Endothelial cell of umbilical vein (primary cell): ENCODE data around the gene DEFB108B. TPM values are rescaled to one million over a fixed set of nuclear protein-coding genes. Genes with fewer than 3 reads are reported as not detected.
"Not testable (repeated sequence)": the region's sequence is repeated elsewhere in the genome, so short reads cannot be mapped to it uniquely, and the experiment has no call there.

ENCODE experiments used
- Bru-seq: library from RNA; stranded (reverse); fragments of 400-500 nt; gene quantifications from one replicate; lab custom pipeline; 2021; lab: Mats Ljungman, UMichigan
- BruChase-seq, 2 experiments: library from RNA; stranded (reverse); fragments of 400-500 nt; gene quantifications; one replicate each; lab custom pipeline; 2021; lab: Mats Ljungman, UMichigan
- BruUV-seq: library from RNA; stranded (reverse); fragments of 400-500 nt; replicated peaks from 2 replicates; lab custom pipeline; 2021; lab: Mats Ljungman, UMichigan
- CTCF ChIA-PET: fragments of 300-600, 350-600 bp; sonication (Branson Sonifier 250); formaldehyde crosslinking; loops from one replicate; lab custom pipeline; 2021; ENCODE audit warnings: antibody characterized with exemption, inconsistent platforms; lab: Charles Lee
- POLR2A ChIA-PET: fragments of 300-600, 350-600 bp; sonication (Branson Sonifier 250); formaldehyde crosslinking; loops from one replicate; lab custom pipeline; 2021; ENCODE audit warnings: antibody characterized with exemption, inconsistent platforms; lab: Charles Lee
- DNase-seq: peaks from one replicate; pipeline ENCODE4 v3.0.0-alpha.2; 2011; ENCODE audit warnings: low read depth, low spot score
- FAIRE-seq: peaks from 2 replicates; lab custom pipeline; 2011; peaks lifted over from hg19 to GRCh38; lab: Jason Lieb, UNC
- H2AFZ ChIP-seq: 2 replicates; pipeline ENCODE4 v1.6.0; 2012; ENCODE audit warnings: low read depth, low read length, control low read depth, inconsistent platforms
- H3K27ac ChIP-seq: 2 replicates; pipeline ENCODE4 v1.5.1; 2011; ENCODE audit warnings: low read depth, mild to moderate bottlenecking, control low read depth, low read length, moderate library complexity; ENCODE audit not compliant: insufficient read depth
- H3K27me3 ChIP-seq, 2 experiments: 2 replicates each; pipeline versions ENCODE4 v1.6.0 to v1.6.1; 2011; ENCODE audit warnings: low read length in 2 of 2, mixed read lengths in 1 of 2; ENCODE audit not compliant: control insufficient read depth in 2 of 2, insufficient read depth in 2 of 2
- H3K36me3 ChIP-seq, 2 experiments: 2 replicates in 1 of 2; 3 replicates in 1 of 2; pipeline ENCODE4 v1.5.1; 2011; ENCODE audit warnings: low read length in 2 of 2, mild to moderate bottlenecking in 1 of 2, moderate library complexity in 1 of 2; ENCODE audit not compliant: control insufficient read depth in 2 of 2, insufficient read depth in 2 of 2; ENCODE audit errors: extremely low read depth in 1 of 2
- H3K4me1 ChIP-seq: 3 replicates; pipeline ENCODE4 v1.5.1; 2011; ENCODE audit warnings: mild to moderate bottlenecking, low read length; ENCODE audit not compliant: control insufficient read depth, insufficient read depth; ENCODE audit errors: extremely low read depth
- H3K4me2 ChIP-seq: 2 replicates; pipeline ENCODE4 v1.6.1; 2011; ENCODE audit warnings: low read length, control low read depth, mixed read lengths; ENCODE audit not compliant: insufficient read depth
- H3K4me3 ChIP-seq, 3 experiments: fragments of 200-600 bp in 1 of 3; sonication (generic), shearing (Covaris generic) in 1 of 3; replicated peaks in 1 of 3; 2 replicates each; pipeline ENCODE4 v1.5.1; 2011 to 2016; ENCODE audit warnings: control low read depth in 3 of 3, low read length in 3 of 3, mild to moderate bottlenecking in 2 of 3, inconsistent platforms in 1 of 3, low read depth in 1 of 3, moderate library complexity in 1 of 3; ENCODE audit not compliant: insufficient read depth in 1 of 3
- H3K79me2 ChIP-seq: 2 replicates; pipeline ENCODE4 v1.6.0; 2012; ENCODE audit warnings: low read length, inconsistent platforms; ENCODE audit not compliant: control insufficient read depth, insufficient read depth
- H3K9ac ChIP-seq: replicated peaks from 2 replicates; pipeline ENCODE3; 2011; ENCODE audit warnings: low read length, control low read depth; ENCODE audit not compliant: insufficient read depth; ENCODE audit errors: extremely low read depth
- H3K9me1 ChIP-seq: replicated peaks from 3 replicates; pipeline ENCODE4 v1.6.0; 2011; ENCODE audit warnings: mild to moderate bottlenecking, low read length; ENCODE audit not compliant: control insufficient read depth, insufficient read depth; ENCODE audit errors: extremely low read depth
- H3K9me3 ChIP-seq: replicated peaks from 2 replicates; pipeline ENCODE4 v1.5.1; 2012; ENCODE audit warnings: low read length, inconsistent platforms; ENCODE audit not compliant: control insufficient read depth, insufficient read depth
- H4K20me1 ChIP-seq: replicated peaks from 2 replicates; pipeline ENCODE3; 2011; ENCODE audit warnings: mild to moderate bottlenecking, low read length; ENCODE audit not compliant: control insufficient read depth, insufficient read depth; ENCODE audit errors: extremely low read depth
- dilution Hi-C: fragments of 300-500 bp; cut with MboI; formaldehyde crosslinking; loops from one replicate; pipeline ENCODE4 v1.15.0; 2019; ENCODE audit warnings: low sequenced_read_pairs; ENCODE audit not compliant: extremely low pct_ligation_motif_present
- intact Hi-C: fragments of 100-400 bp; cut with micrococcal nuclease; formaldehyde crosslinking; loops from one replicate; pipeline ENCODE4 v1.10.0; 2022
- long read RNA-seq: library from polyadenylated mRNA; stranded (forward); transcript quantifications from one replicate; pipeline ENCODE4 v2.0.0, GENCODE V29; 2021
- polyA minus RNA-seq, 3 experiments: library from RNA; depleted of rRNA, polyadenylated mRNA; stranded (reverse); fragments of >200 nt; gene quantifications; 1 replicate in 1 of 3; 2 replicates in 2 of 3; pipeline ENCODE4 v1.2.3, GENCODE V29; 2011
- polyA plus RNA-seq, 4 experiments: library from polyadenylated mRNA; depleted of rRNA in 3 of 4; stranded (reverse) in 3 of 4; unstranded in 1 of 4; fragments of >200 nt; gene quantifications; 2 replicates each; pipeline versions ENCODE4 v1.2.1 to v1.2.3, GENCODE V29; 2011 to 2012; ENCODE audit warnings: missing spikeins in 1 of 4
- total RNA-seq: library from RNA; stranded (reverse); gene quantifications from 2 replicates; pipeline ENCODE4 v1.2.3, GENCODE V29; 2021

DEFB108B gene
- not detected in 2 replicates for total RNA-seq
- polyA plus RNA-seq: not detected in 2 replicates
- not detected in 2 replicates for polyA plus RNA-seq (2011; cell fraction: cytosol; rRNA removed)
- polyA plus RNA-seq (2011; cell fraction: nucleus; rRNA removed): not detected in 2 replicates
- polyA plus RNA-seq (2012): not detected in 2 replicates
- not detected in 2 replicates for polyA minus RNA-seq
- not detected for polyA minus RNA-seq (2011; cell fraction: cytosol; rRNA and poly(A)+ RNA removed)
- polyA minus RNA-seq (2011; cell fraction: nucleus; rRNA and poly(A)+ RNA removed): not detected in 2 replicates
- Bru-seq, nascent RNA: not detected
- not detected for BruChase-seq, experiment 1, labeled RNA remaining after a 6-hour chase
- BruChase-seq, experiment 2, labeled RNA remaining after a 2-hour chase: not detected
- long read RNA-seq: 0 reads

DNA sequence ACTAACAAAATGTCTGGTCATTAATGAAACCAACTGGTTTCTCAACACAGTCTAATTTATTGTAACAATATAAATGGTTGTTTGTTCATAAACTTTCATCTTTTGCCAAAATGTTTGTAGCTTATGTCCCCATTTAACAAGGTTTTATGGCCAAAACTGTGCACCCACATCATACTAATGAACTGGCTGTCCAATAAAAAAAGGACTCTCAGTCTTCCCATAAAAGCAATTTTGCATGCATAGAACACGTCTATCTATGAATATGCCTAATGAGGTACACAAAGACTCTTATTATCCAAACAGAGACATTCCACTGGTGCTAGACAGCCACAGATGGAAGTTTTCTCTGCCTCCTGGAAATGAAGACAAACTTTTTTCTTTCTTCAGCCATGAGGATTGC is at the start of gene DEFB108B:
DEFB108B (plus strand) TSS at position 390 of the 400 bp plus-strand sequence; CDS start at position 390, 0 bp downstream.
- dilution Hi-C loops, H4K20me1 ChIP-seq, H3K4me3 ChIP-seq, H3K4me2 ChIP-seq, H3K9me3 ChIP-seq, H2AFZ ChIP-seq, H3K4me1 ChIP-seq, DNase-seq, CTCF ChIA-PET, intact Hi-C loops, H3K27me3 ChIP-seq, POLR2A ChIA-PET, H3K9me1 ChIP-seq, H3K9ac ChIP-seq, H3K79me2 ChIP-seq, BruUV-seq, H3K27ac ChIP-seq, FAIRE-seq, H3K36me3 ChIP-seq: not testable (repeated sequence)

DNA sequence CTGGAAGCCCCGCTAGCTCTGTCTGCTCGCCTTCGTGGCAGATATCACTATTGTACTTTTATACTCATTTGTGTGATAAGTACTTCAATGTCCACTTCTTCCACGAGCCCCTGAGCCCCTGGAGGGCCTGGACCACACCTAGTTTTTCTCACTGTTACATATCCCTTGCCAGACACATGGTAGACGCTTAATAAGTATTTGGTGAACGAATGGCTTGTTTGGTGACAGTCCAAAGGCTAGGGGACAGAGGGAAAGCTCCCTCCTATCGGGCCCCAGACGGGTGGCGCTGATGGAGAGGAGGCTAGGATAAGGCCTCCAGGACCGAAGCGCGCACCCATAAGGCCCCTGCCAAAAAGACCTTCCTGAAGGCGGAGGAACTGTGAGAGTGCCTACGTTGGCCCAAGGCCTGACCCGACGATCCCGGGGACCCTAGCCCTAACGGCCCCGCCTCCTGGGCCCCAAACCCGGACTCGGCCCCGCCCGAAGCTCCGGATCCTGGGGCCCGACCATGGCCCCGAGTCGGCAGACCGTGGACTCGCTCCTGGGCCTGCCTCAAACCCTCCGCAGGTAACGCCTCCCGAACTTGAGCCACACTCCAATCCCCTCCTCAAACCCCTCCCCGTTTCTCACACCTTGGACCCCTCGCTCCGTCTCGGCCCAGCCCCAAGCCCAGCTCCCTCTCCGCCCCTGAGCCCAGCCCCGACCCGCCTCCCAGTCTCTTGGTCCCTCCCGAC is 46.7 kb upstream of the DEFB108B start:
- peak; percentile 79 for DNase-seq
- H3K4me1 ChIP-seq, H3K36me3 ChIP-seq, dilution Hi-C loops, H3K9ac ChIP-seq, H3K79me2 ChIP-seq, BruUV-seq, H3K9me3 ChIP-seq, H4K20me1 ChIP-seq, H3K27ac ChIP-seq, H3K4me2 ChIP-seq, H3K9me1 ChIP-seq, H3K27me3 ChIP-seq, FAIRE-seq: not testable (repeated sequence)
- ChIA-PET POLR2A (interaction anchor here (0.7 kb wide), 2 partner anchors 74 to 628 kb away, joined by 4 to 5 read pairs; no protein-coding TSS in a partner anchor), CTCF (interaction anchor here (1.4 kb wide), 1 partner anchor 14 kb away, joined by 4 read pairs; no protein-coding TSS in a partner anchor)
- intact Hi-C loops: loop anchor here (10.0 kb wide), 1 partner anchor 331 kb away; the partner anchor contains the start of gene NADSYN1
- peak overlapping the region; percentile 95 for H2AFZ ChIP-seq
- peak overlapping the region; percentile 30 to 56 (median 55) for H3K4me3 ChIP-seq
